Measurements from ENCODE around the gene ADCY10. TPM values are rescaled to one million over a fixed set of nuclear protein-coding genes. Genes with fewer than 3 reads are reported as not detected.

The ADCY10 gene
- total and polyA plus RNA-seq, 9 of the 15 experiments (the other 6 are each of a cell fraction or from before 2014, with no cell fraction given), result 0.08 to 0.86 (median 0.22) TPM

DNA sequence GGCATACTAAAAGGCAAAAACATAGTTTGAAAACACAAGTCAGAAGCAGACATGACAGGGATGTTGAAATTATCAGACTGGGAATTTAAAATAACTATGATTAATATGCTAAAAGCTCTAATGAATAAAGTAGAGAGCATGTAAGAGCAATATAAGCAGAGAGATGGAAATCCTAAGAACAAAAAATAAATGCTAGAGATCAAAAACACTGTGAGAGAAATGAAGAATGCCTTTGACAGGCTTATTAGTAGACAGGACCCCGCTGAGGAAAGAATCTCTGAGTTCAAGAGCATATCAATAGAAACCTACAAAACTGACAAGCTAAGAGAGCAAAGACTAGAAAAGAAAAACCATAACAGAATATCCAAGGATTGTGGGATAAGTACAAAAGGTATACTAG lies 98.3 kb downstream of the ADCY10 start (continued):
- TF ChIP-seq, protein P1, sequence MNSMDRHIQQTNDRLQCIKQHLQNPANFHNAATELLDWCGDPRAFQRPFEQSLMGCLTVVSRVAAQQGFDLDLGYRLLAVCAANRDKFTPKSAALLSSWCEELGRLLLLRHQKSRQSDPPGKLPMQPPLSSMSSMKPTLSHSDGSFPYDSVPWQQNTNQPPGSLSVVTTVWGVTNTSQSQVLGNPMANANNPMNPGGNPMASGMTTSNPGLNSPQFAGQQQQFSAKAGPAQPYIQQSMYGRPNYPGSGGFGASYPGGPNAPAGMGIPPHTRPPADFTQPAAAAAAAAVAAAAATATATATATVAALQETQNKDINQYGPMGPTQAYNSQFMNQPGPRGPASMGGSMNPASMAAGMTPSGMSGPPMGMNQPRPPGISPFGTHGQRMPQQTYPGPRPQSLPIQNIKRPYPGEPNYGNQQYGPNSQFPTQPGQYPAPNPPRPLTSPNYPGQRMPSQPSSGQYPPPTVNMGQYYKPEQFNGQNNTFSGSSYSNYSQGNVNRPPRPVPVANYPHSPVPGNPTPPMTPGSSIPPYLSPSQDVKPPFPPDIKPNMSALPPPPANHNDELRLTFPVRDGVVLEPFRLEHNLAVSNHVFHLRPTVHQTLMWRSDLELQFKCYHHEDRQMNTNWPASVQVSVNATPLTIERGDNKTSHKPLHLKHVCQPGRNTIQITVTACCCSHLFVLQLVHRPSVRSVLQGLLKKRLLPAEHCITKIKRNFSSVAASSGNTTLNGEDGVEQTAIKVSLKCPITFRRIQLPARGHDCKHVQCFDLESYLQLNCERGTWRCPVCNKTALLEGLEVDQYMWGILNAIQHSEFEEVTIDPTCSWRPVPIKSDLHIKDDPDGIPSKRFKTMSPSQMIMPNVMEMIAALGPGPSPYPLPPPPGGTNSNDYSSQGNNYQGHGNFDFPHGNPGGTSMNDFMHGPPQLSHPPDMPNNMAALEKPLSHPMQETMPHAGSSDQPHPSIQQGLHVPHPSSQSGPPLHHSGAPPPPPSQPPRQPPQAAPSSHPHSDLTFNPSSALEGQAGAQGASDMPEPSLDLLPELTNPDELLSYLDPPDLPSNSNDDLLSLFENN (IDR thresholded peaks at IDR 0.05; ENCODE audit: low read depth in 2 of 2, low read length in 2 of 2), result no peak
- TF ChIP-seq E2F3 (CRISPR knock-in tag; IDR thresholded peaks at IDR 0.05), result no peak
- no peak for TF ChIP-seq EZH2 (IDR thresholded peaks at IDR 0.05; ENCODE audit: borderline replicate concordance, low read depth, low read length)
- TF ChIP-seq HNRNPL (IDR thresholded peaks at IDR 0.05; ENCODE audit: low read depth, low read length), result no peak
- no peak for TF ChIP-seq SRSF3 (IDR thresholded peaks at IDR 0.05; ENCODE audit: insufficient read depth, low read length)
- TF ChIP-seq FUS (optimal IDR thresholded peaks at IDR 0.05; ENCODE audit: low read depth, low read length), result no peak
- no peak for TF ChIP-seq ZNF561 (CRISPR knock-in tag; conservative IDR thresholded peaks at IDR 0.05)
- no peak for TF ChIP-seq KAT2B (IDR thresholded peaks at IDR 0.05; ENCODE audit: low read depth, low read length)
- TF ChIP-seq, protein P2, sequence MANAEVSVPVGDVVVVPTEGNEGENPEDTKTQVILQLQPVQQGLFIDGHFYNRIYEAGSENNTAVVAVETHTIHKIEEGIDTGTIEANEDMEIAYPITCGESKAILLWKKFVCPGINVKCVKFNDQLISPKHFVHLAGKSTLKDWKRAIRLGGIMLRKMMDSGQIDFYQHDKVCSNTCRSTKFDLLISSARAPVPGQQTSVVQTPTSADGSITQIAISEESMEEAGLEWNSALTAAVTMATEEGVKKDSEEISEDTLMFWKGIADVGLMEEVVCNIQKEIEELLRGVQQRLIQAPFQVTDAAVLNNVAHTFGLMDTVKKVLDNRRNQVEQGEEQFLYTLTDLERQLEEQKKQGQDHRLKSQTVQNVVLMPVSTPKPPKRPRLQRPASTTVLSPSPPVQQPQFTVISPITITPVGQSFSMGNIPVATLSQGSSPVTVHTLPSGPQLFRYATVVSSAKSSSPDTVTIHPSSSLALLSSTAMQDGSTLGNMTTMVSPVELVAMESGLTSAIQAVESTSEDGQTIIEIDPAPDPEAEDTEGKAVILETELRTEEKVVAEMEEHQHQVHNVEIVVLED (CRISPR knock-in tag; IDR thresholded peaks at IDR 0.05), result no peak
- no peak for TF ChIP-seq HNRNPUL1 (IDR thresholded peaks at IDR 0.05; ENCODE audit: low read length)
- TF ChIP-seq ZNF384 (IDR thresholded peaks at IDR 0.05; ENCODE audit: low read depth, low read length), result no peak
